ENCODE results near the gene PTS.

The PTS gene

GRCh38 chr11:112222303-112222702 is 3.9 kb upstream of the PTS start:
- DNase-seq, result no peak

GRCh38 chr11:112223121-112223520 is 3.1 kb upstream of the PTS start:
- DNase-seq, result no peak

- DNase-seq, result no peak
These were observed 2.3 kb upstream of the PTS start for GRCh38 chr11:112223754-112224532.

- DNase-seq, result peak in 1 of 2 experiments; percentile 43
These were observed 521 bp upstream of the PTS start for GRCh38 chr11:112225753-112226061.

GRCh38 chr11:112226831-112227401 is 688 bp downstream of the PTS start:
- DNase-seq, result peak in 1 of 2 experiments; percentile 1

GRCh38 chr11:112227471-112227870 is 1.2 kb downstream of the PTS start:
- DNase-seq, result no peak

GRCh38 chr11:112228706-112229105 is 2.5 kb downstream of the PTS start:
- DNase-seq, result no peak

- no peak for DNase-seq
These were observed 2.9 kb downstream of the PTS start for GRCh38 chr11:112229159-112229558.

GRCh38 chr11:112229746-112230433 is 3.7 kb downstream of the PTS start:
- no peak for DNase-seq

GRCh38 chr11:112231952-112232351 is 5.7 kb downstream of the PTS start:
- DNase-seq, result no peak

- no peak for DNase-seq
These were observed 9.6 kb downstream of the PTS start for GRCh38 chr11:112235750-112236390.

- DNase-seq, result no peak
These were observed 11.2 kb downstream of the PTS start for GRCh38 chr11:112237451-112237850.

- no peak for DNase-seq
These were observed 11.8 kb downstream of the PTS start for GRCh38 chr11:112238041-112238440.

GRCh38 chr11:112241486-112241885 is 15.3 kb downstream of the PTS start:
- DNase-seq, result no peak

GRCh38 chr11:112247201-112247600 is 21.0 kb downstream of the PTS start:
- DNase-seq, result no peak

- no peak for DNase-seq
These were observed 22.0 kb downstream of the PTS start for GRCh38 chr11:112248201-112248600.

GRCh38 chr11:112249871-112250610 is 23.8 kb downstream of the PTS start:
- DNase-seq, result no peak

- no peak for DNase-seq
These were observed 27.5 kb downstream of the PTS start for GRCh38 chr11:112253605-112254242.

- DNase-seq, result peak in 1 of 2 experiments; percentile 49
These were observed 29.0 kb downstream of the PTS start for GRCh38 chr11:112255067-112255720.

GRCh38 chr11:112260490-112260889 is 34.3 kb downstream of the PTS start, which contains the start of gene PLET1:
PLET1 (minus strand) TSS chr11:112260860; CDS start chr11:112260589, 271 bp downstream.
- DNase-seq, result no peak

GRCh38 chr11:112265659-112266409 is 39.6 kb downstream of the PTS start:
- no peak for DNase-seq

Measured in SHP77 (cell line).